ENCODE results near the gene ITPK1. TPM values are rescaled to one million over a fixed set of nuclear protein-coding genes. Genes with fewer than 3 reads are reported as not detected.
A peak's percentile ranks its signal among the peaks of the same experiment; 100 is the strongest.

ITPK1 gene
- total RNA-seq, 4 donors from 2014 or later, result 32.6 to 94.9 (median 54.6) TPM

DNA sequence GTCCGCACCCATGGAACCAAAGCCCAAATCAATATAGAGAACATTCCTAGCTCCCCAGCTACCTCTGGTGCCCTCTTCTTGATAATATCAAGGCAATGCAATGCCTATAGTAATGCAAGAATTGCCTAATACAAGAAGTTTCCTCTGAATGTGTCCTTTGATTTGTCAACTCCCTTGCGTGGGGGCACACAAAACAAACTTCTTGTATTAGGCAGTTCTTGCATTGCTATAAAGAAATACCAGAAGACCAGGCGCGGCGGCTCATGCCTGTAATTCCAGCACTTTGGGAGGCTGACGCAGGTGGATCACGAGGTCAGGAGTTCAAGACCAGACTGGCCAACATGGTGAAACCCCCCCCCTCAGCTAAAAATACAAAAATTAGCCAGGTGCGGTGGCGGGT, 10.4 kb upstream of the ITPK1 start:
- TF ChIP-seq, protein P1, sequence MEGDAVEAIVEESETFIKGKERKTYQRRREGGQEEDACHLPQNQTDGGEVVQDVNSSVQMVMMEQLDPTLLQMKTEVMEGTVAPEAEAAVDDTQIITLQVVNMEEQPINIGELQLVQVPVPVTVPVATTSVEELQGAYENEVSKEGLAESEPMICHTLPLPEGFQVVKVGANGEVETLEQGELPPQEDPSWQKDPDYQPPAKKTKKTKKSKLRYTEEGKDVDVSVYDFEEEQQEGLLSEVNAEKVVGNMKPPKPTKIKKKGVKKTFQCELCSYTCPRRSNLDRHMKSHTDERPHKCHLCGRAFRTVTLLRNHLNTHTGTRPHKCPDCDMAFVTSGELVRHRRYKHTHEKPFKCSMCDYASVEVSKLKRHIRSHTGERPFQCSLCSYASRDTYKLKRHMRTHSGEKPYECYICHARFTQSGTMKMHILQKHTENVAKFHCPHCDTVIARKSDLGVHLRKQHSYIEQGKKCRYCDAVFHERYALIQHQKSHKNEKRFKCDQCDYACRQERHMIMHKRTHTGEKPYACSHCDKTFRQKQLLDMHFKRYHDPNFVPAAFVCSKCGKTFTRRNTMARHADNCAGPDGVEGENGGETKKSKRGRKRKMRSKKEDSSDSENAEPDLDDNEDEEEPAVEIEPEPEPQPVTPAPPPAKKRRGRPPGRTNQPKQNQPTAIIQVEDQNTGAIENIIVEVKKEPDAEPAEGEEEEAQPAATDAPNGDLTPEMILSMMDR (IDR thresholded peaks at IDR 0.05), result no peak
- no peak for DNase-seq (ENCODE audit: low spot score)
- ATAC-seq (ENCODE audit: low FRiP score), result no peak

DNA sequence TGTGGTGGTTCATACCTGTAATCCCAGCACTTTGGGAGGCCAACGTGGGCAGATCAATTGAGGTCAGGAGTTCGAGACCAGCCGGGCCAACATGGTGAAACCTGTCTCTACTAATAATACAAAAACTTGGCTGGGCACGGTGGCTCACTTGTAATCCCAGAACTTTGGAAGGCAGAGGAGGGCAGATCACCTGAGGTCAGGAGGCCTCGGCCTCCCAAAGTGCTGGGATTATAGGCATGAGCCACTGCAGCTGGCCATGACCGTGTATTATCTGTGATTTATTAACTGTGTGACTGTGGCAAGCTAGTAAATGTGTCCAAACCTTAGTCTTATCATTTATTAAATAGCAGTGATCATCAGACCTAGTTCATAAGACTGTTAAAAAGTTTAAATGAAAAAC, 7.1 kb upstream of the ITPK1 start:
- TF ChIP-seq, protein P1 (IDR thresholded peaks at IDR 0.05), result no peak
- no peak for DNase-seq (ENCODE audit: low spot score)
- no peak for ATAC-seq (ENCODE audit: low FRiP score)

DNA sequence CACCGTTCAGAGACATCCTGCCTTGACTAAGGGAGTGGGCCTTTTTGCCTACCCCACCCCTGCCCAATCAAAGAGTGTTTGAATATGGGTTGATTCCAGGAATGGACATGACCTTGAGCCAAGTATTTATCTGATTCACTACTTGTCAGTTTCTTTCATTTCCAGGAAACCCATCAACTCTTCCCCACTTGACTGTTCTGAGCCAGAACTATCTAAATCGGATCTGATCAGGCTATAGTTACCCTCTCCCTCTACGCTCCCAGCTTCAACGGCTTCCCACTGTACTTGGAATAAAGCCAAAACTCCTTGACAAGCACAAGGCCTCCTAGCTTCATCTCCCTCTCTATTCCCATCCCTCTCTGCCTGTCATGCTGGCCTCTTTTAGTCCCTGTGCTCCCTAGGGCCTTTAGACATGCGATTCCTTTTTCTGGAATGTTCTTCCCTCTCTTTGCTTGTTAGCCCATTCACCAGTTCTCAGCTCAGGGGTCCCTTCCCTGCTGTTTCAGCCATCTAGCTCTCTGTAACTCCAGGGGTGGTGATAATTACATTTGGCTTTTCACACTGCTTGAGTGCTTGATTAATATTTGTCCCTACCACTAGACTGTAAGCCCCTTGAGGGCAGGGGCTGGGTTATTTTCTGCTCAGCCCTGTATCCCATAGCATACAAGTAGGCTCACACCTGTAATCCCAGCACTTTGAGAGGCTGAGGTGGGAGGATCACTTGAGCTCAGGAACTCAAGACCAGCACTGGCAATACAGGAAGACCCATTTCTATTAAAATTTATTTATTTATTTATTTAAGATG, 5.5 kb upstream of the ITPK1 start:
- TF ChIP-seq, protein P1 (IDR thresholded peaks at IDR 0.05), result no peak
- ATAC-seq (ENCODE audit: low FRiP score) (no peak), DNase-seq (ENCODE audit: low spot score) (no peak)

DNA sequence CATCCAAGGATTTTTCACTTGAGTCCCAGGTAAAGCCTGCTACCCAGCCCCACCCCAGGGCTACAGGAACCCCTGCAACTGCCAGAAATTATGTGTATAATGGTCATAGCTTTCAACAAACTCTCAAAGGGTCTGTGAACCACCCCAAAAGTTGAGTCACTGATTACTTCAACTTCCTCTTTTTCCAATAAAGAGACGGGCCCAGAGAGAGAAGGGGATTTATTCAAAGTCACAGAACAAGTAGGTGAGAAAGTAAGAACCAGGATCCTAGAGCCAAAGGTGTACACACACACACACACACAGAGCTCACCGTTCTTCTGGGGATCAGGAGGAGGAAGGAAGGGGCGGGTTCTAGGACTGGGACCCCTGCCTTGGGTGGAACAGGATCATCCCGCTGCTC, 4.8 kb upstream of the ITPK1 start:
- no peak for ATAC-seq (ENCODE audit: low FRiP score)
- TF ChIP-seq, protein P1 (IDR thresholded peaks at IDR 0.05), result no peak
- DNase-seq (ENCODE audit: low spot score), result no peak

DNA sequence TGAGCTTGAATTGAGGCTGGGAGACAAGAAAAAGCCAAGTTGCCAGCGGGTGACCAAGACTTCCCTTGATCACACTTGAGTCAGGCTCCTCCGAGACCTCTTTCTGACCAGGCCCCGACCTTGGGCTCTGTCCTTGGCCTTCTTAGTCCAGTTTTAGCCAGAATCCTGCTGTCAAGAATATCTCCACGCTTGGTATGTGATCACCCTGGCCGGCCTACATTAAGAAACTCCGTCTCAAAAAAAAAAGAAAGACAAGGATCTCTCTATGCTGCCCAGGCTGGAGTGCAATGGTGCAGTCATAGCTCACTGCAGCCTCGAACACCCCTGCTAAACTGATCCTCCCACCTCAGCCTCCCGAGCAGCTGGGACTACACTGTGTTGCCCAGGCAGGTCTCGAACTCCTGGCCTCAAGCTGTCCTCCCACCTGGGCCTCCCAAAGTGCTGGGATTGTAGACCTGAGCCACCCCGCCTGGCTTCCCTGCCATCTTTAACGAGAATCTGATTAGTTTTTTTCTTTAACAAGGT, 1.0 kb upstream of the ITPK1 start:
- TF ChIP-seq, protein P1 (IDR thresholded peaks at IDR 0.05), result no peak
- ATAC-seq (ENCODE audit: low FRiP score), result no peak
- no peak for DNase-seq (ENCODE audit: low spot score)

DNA sequence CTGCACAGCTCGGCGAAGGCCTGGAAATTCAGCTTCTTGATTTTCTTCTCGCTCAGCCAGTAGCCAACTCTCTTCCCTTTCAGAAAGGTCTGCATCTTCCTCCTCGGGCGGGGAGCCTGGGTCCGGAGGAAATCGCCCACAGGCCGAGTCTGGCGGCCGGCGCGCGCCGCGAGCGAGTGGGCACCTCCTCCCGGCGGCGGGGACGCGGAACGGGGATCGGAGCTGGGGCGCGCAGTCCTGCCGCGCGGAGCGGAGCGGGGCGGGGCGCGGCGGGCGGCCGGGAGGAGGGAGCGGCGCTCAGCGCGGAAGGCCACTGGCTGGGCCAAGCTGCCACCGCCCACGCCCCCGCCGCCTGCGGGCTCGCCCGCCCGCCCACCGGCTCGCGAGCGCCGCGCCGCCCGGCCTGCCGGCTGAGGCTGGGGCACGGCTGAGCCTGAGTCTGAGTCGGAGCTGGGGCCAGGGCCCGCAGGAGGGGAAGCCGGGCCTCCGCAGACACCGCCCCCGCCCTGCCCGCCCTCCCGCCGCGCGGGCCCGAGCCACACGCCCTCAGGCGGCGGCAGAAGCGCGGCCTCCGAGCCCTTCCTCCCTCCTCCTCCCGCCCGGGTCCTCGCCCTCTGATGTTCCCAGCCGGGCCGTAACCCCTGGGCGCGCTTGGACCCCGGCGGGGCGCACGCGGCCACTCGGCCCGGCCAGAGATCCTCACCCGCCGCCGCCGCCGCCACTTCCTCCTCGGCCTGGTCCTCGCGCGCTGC, 480 bp downstream of the ITPK1 start:
- peak; percentile 37 for DNase-seq (ENCODE audit: low spot score)
- ATAC-seq (ENCODE audit: low FRiP score), result peak; percentile 95

More for the DNA sequence above, 480 bp downstream of the ITPK1 start:
- TF ChIP-seq, protein P1 (IDR thresholded peaks at IDR 0.05), result no peak
